Rectal smooth muscle tissue (tissue), 1 donor: ENCODE measurements around the gene AP4E1.
"Not testable (repeated sequence)": the region's sequence is repeated elsewhere in the genome, so short reads cannot be mapped to it uniquely, and the experiment has no call there.

ENCODE experiments used
- H3K27ac ChIP-seq: one replicate; pipeline ENCODE4 v1.7.0; 2013; ENCODE audit warnings: low read depth, low read length, inconsistent platforms
- H3K27me3 ChIP-seq: one replicate; pipeline ENCODE4 v1.7.0; 2013; ENCODE audit warnings: low read length; ENCODE audit not compliant: control insufficient read depth, insufficient read depth
- H3K36me3 ChIP-seq: one replicate; pipeline ENCODE4 v1.7.0; 2013; ENCODE audit warnings: low read length; ENCODE audit not compliant: control insufficient read depth, insufficient read depth
- H3K4me1 ChIP-seq: one replicate; pipeline ENCODE4 v1.7.0; 2013; ENCODE audit warnings: low read length; ENCODE audit not compliant: control insufficient read depth, insufficient read depth
- H3K4me3 ChIP-seq: one replicate; pipeline ENCODE4 v1.7.0; 2013; ENCODE audit warnings: low read length
- H3K9ac ChIP-seq: one replicate; pipeline ENCODE4 v1.7.0; 2013; ENCODE audit warnings: low read length

AP4E1 gene

DNA sequence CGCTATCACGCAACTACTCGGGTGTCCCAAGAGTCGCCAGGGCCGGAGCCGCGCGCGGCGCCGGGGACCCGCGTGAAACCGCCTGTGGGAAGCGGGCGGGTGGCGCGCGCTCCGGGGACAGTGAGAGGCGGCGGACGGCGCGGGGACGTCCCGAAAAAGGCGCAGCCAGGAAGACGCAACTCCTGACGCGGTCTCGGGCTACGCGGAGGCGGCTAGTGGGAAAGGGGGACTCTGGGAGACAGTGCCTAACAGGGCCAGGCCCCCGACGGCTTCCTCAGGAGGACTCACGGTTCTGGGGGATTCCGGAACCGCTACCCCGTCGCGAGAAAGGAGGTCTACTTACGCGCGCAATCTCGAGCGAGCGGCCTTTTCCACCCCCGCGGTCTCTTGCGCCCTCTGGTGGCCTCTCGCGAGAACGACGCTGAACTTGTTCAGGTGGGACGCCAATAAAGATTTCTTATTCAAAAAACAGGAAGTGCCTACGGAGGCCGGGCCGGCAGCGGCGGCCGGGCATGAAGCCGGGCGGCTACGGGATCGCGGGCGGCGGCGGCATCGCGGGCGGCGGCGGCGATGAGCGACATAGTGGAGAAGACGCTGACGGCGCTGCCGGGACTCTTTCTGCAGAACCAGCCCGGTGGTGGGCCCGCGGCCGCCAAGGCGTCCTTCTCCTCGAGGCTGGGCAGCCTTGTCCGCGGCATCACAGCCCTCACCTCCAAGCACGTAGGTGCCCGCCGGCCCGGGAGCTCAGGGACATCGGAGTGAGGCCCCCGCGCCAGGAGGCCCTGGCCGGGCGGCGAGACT, at the start of gene AP4E1:
AP4E1 (plus strand) TSS at position 475 of the 801 bp plus-strand sequence; CDS start at position 571, 96 bp downstream.
- Histone ChIP-seq H3K4me3 (peak within 1 kb of the TSS; percentile 85), H3K27ac (peak within 1 kb of the TSS; percentile 87), H3K36me3 (no peaks in the 10 kb centered on the region), H3K4me1 (peaks cover 5% of the 10 kb centered on the region), H3K9ac (peak within 1 kb of the TSS; percentile 74), H3K27me3 (no peaks in the 10 kb centered on the region)

DNA sequence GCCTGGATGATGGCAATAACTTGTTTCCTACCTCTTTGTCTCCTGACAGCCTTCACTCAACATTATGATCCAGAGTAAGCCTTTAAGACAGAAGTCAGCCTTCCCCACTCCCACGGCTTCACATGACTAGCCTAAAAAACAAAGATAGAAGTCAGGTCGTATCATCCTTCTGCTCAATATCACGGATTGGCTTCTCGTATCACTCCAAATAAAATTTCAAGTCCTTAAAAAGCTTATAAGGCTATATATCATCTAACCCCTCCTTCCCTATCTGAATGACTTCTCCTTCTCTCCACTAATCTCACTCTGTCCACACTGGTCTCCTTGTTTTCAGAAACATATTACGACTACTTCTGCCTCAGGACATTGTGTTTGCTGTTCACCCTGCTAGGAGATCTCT, 47.7 kb upstream of the AP4E1 start:
- no peak overlapping the region for H3K4me3 ChIP-seq
- H3K9ac ChIP-seq, result no peak overlapping the region
- peaks cover 13% of the 10 kb centered on the region for H3K4me1 ChIP-seq
- no peak overlapping the region for H3K27ac ChIP-seq
- no peaks in the 10 kb centered on the region for H3K27me3 ChIP-seq
- H3K36me3 ChIP-seq, result no peaks in the 10 kb centered on the region

DNA sequence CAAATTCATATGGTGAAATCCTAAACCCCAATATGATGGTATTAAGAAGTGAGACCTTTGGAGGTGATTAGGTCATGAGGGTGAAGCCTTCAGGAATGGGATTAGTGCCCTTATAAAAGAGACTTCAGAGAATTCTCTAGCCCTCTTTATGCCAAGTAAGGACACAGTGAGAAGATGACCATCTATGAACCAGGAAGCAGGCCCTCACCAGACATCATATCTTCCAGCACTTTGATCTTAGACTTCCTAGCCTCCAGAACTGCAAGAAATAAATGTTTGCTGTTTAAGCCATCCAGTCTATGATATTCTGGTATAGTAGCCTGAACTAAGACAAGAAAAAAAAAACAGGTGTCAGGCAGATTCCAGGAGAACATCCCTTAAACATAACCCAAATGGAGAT, 45.9 kb upstream of the AP4E1 start:
- Histone ChIP-seq H3K9ac (no peak overlapping the region), H3K27me3 (no peaks in the 10 kb centered on the region), H3K4me3 (no peak overlapping the region), H3K36me3 (no peaks in the 10 kb centered on the region), H3K4me1 (peaks cover 6% of the 10 kb centered on the region), H3K27ac (no peak overlapping the region)

DNA sequence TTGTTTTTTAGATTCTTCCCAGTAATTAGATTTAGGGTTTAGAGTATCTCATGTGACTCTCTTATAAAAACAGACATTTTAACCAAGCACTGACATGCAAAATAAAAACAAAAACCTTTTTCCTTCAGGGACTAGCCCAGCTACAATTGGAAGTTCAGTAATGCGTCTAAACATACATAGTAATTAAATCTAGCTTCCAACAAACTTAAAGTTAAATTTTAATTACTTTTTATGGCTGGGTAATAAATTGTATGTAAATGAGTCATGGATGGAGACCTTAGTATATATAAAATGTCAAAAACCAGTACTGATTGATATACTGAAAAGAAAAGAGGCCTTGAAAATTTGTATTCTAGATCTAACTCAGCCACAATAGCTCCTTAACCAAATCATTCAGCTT, 43.6 kb upstream of the AP4E1 start:
- no peak overlapping the region for H3K27ac ChIP-seq
- no peaks in the 10 kb centered on the region for H3K4me1 ChIP-seq
- no peaks in the 10 kb centered on the region for H3K36me3 ChIP-seq
- H3K9ac ChIP-seq, result no peak overlapping the region
- no peak overlapping the region for H3K4me3 ChIP-seq
- no peaks in the 10 kb centered on the region for H3K27me3 ChIP-seq

DNA sequence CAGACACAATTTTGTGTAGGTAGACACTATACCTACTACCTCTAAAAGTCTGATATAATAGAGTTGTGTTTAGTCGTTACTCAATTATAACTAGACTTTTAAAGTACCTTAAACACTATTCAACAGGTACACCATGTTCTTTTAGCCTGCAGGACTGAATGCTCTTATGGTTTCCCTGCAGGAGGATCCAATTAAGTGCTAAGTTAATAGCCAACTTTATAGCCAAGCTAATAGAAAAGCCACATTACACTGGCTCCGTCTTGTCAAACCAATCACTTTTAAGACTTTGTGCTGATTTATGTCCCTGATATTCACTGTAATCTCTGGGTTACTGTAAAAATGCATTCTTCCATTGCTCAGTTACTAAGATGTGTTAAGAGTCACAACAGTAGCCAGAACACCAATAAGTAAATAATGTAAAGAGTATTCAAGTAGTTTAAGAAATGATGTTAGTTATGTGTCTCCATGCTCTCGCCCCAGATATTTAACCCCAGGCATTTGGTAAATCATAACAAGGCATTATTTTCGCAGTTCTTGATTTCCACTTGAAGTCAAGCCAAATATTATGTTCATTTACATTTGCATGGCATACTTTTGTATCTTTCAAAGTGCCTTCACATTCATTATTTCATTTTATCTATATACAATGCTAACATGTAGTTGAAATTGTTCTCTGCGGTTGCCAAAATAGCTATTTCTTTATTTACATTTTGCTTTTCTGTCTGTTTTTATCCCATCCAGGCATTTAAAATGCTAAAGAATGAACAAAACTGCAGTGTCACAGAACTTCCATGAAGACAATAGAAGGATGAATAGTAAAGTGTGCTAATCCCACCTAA, 42.7 kb upstream of the AP4E1 start:
- no peaks in the 10 kb centered on the region for H3K4me1 ChIP-seq
- no peak overlapping the region for H3K27ac ChIP-seq
- H3K36me3 ChIP-seq, result no peaks in the 10 kb centered on the region
- no peak overlapping the region for H3K9ac ChIP-seq
- H3K4me3 ChIP-seq, result no peak overlapping the region
- H3K27me3 ChIP-seq, result no peaks in the 10 kb centered on the region

DNA sequence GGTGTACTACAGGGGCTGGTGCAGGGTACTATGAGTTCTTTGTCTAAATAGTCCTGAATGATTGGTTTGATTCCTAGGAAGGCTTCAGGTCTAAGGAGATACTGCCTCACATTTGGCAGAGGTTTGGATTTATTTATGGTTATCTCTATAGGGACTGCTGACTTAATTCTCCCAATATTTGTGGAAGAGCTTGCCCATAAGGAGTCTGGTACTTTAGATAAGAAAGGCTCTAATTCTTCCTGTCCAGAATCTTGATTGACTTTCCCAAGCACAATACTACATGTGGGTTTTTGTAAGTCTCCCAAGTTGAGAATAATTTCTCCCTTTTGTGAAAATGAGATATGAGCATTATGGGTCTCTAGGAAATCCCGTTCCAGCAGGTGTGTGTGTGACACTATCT, 36.7 kb upstream of the AP4E1 start:
- H3K36me3 ChIP-seq, result no peaks in the 10 kb centered on the region
- H3K4me1 ChIP-seq, result no peaks in the 10 kb centered on the region
- H3K9ac ChIP-seq, result no peak overlapping the region
- no peak overlapping the region for H3K4me3 ChIP-seq
- no peaks in the 10 kb centered on the region for H3K27me3 ChIP-seq
- H3K27ac ChIP-seq, result no peak overlapping the region

DNA sequence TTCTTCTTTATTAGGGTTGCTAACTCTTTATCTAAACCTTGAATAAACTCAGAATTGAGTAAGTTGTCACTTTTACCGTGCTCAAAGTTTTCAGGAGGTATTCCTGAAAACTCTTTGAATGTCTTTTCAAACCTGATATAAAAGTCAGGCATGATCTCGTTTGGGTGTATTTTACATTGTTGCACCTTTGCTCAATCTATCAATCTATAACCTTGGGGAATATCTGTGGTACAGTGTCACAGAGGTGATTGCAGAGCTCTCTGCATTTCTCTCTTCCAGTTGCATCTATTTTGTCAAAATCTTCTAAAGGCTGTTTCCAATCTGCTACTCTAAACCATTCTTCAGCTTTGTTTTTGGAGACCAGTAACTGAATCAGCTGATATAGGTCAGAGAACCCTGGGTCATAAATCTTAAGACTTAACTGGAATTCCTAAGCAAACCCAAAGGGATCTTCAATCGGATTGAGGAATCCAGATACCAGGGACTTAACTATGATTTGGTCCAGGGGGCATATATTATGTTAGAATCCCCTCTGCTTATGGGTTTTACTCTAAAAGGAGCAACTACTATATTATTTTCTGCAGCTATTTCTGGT, 35.6 kb upstream of the AP4E1 start:
- no peaks in the 10 kb centered on the region for H3K27me3 ChIP-seq
- H3K4me3 ChIP-seq, result no peak overlapping the region
- H3K4me1 ChIP-seq, result no peaks in the 10 kb centered on the region
- H3K27ac ChIP-seq, result no peak overlapping the region
- no peak overlapping the region for H3K9ac ChIP-seq
- H3K36me3 ChIP-seq, result no peaks in the 10 kb centered on the region

DNA sequence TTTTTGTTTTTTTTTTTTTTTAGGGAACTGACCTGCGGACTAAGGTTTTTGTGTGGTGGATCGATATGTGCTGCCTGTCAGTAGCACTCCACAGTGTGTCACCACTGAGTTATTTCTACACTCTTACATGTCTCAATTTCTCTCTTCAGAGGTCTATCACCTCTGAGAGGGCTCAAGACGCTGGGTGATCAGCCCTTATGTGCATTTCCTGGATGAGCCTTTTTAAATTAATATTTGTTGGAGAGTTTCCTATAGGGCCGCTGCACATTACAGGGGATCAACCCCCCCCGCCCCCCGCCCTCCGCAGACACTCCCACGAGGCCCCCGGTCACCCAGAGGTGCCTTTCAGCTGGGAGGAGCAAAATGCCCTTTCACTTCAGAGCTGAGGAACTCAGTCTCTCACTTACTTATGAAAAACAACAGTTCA, 34.5 kb upstream of the AP4E1 start:
- H3K9ac ChIP-seq, result no peak overlapping the region
- no peak overlapping the region for H3K27ac ChIP-seq
- no peak overlapping the region for H3K4me3 ChIP-seq
- no peaks in the 10 kb centered on the region for H3K4me1 ChIP-seq
- no peaks in the 10 kb centered on the region for H3K36me3 ChIP-seq
- no peaks in the 10 kb centered on the region for H3K27me3 ChIP-seq

DNA sequence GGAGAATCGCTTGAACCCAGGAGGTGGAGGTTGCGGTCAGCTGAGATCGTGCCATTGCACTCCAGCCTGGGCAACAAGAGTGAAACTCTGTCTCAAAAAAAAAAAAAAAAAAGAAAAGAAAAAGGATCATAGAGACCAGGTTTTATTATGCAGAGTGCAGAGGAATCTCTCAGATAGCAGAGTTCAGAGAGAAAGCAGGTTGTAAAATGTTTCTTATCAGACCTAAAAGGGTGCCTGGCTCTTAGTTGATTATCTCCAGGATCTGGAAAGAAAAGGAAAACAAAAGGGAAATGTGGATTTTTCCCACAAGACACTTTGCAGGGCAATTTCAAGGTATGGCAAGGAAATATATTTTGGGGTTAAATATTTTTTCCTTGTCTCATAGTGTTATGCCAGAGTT, 33.2 kb upstream of the AP4E1 start:
- H3K27ac ChIP-seq, H3K36me3 ChIP-seq, H3K4me1 ChIP-seq, H3K4me3 ChIP-seq, H3K27me3 ChIP-seq, H3K9ac ChIP-seq: not testable (repeated sequence)

DNA sequence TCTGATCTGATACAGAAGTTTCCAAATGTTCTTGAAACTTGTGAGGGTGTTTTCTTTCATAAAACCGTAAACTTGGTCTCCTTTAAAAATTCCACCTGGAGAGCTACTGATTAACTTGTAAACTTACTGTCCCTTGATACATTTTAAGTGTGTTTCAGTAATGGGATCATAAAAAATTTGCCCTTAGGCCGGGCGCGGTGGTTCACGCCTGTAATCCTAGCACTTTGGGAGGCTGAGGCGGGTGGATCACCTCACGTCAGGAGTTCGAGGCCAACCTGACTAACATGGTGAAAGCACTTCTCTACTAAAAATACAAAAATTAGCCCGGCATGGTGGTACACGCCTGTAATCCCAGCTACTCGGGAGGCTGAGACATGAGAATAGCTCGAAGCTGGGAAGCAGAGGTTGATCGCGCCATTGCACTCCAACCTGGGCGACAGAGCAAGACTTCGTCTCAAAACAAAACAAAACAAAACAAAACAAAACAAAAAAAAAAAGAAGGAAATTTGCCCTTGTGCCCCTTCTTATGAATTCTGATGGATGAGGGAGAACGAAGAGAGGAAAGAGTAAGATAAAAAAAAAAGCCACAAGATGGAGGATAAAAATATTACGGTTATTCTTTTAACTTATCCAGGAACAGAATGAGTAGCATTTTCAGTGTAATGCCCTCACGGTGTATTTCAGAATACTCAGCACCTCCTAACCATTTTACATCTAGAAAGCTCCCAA, 32.1 kb upstream of the AP4E1 start:
- H3K4me3 ChIP-seq, result peak overlapping the region; percentile 53

DNA sequence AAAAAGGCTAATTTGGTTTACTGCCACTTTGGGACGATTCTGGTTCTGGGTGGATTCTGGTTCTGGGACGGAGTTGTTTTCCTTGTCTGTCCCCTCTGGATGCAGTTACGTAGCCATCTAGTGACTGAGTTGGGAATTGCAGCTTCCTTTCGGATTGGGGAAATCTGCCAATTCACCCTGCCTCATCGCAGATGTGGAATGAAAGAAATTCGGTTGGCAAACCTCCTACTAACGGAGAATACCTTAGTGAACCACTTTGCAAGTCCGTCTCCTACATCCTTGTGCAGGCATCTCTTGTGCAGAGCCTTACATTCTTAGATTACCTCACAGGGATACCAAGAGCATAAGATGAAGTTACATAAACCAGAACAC, 31.5 kb upstream of the AP4E1 start:
- Histone ChIP-seq H3K36me3 (no peaks in the 10 kb centered on the region), H3K27ac (no peak overlapping the region), H3K9ac (no peak overlapping the region), H3K4me1 (no peaks in the 10 kb centered on the region), H3K4me3 (peak overlapping the region; percentile 53), H3K27me3 (no peaks in the 10 kb centered on the region)

More for the DNA sequence above, 32.1 kb upstream of the AP4E1 start:
- Histone ChIP-seq H3K9ac (no peak overlapping the region), H3K36me3 (no peaks in the 10 kb centered on the region), H3K27me3 (no peaks in the 10 kb centered on the region), H3K27ac (no peak overlapping the region), H3K4me1 (no peaks in the 10 kb centered on the region)

DNA sequence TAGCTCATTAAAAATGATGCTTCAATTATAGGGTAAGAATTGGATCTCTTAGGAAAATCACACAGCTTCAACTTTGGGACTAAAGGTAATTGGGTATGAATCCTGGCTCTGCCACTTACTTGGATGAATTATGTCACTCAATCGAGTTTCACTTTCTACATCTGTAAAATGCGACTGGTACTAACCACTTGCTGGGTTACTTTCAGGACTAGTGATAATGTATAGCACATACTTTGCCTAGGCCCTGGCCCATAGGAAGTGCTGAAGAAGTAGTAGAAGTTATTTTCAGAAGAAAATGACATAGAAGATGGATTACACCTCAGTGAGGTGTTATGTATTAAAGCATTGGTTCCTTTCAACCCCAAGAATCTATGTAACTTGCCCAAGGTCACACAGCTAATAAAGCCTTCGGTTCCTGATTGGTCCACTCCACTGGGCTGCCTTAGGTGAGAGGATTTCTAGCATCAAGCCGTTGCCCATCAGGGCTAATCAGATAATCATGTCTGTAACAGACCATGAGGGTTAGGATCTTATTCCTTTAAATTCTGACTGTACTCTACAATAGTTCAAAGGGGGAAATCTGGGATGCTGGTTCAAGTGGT, 29.4 kb upstream of the AP4E1 start:
- Histone ChIP-seq H3K4me1 (no peaks in the 10 kb centered on the region), H3K27ac (no peak overlapping the region), H3K4me3 (no peak overlapping the region), H3K36me3 (no peaks in the 10 kb centered on the region), H3K27me3 (no peaks in the 10 kb centered on the region), H3K9ac (no peak overlapping the region)
